OCI-LY1 (cell line): ENCODE results near the gene ALDH1A2.

ENCODE experiments used
- CTCF ChIP-seq: fragments of 200-600 bp; sonication (generic), shearing (Covaris generic); IDR thresholded peaks from 2 replicates; pipeline ENCODE4 v1.5.1; 2017; ENCODE audit warnings: mild to moderate bottlenecking, antibody characterized with exemption, low read length, moderate library complexity, mixed read lengths
- EZH2 ChIP-seq: fragments of 200-600 bp; sonication (generic), shearing (Covaris generic); IDR thresholded peaks from 2 replicates; pipeline ENCODE4 v1.8.0; 2017; ENCODE audit warnings: borderline replicate concordance, mixed run types, mild to moderate bottlenecking, antibody characterized with exemption, low read length, moderate library complexity, mixed read lengths

DNA sequence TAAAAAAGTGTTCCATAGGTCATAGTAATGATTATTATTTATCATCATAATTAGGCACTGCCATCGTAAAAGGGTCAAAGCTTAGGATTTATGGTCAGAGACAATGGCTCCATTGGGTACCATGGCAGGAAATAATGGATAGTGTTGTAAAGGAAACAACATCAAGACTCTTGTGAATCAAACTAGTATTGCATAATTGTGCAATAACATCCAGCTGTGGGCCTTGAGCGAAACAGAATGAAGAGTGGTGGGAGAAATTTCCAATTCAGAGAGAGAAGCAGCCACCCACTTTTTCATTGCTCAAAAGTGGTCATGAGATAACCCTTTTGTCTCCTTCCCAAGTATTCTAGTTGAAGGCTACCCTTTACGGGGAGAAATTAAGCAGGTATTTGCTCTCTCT lies 61.7 kb downstream of the ALDH1A2 start:
- no peak for TF ChIP-seq CTCF
- no peak for TF ChIP-seq EZH2
